ENCODE data around the gene NCK2. TPM values are rescaled to one million over a fixed set of nuclear protein-coding genes. Genes with fewer than 3 reads are reported as not detected.
"Not testable (repeated sequence)": the region's sequence is repeated elsewhere in the genome, so short reads cannot be mapped to it uniquely, and the experiment has no call there.

Gene NCK2
- polyA plus RNA-seq, 1 donor from 2014 or later = 19.6 TPM

GRCh38 chr2:105890856-105891255 lies 146.1 kb downstream of the NCK2 start:
- peaks cover 28% of the 10 kb centered on the region for H3K36me3 Mint-ChIP-seq

GRCh38 chr2:105893011-105893995 lies 148.6 kb downstream of the NCK2 start:
- H3K4me1 Mint-ChIP-seq = peaks cover 2 to 9% (median 8%) of the 10 kb centered on the region in 3 donors
- H3K9me3 Mint-ChIP-seq = peaks cover 0 to 18% (median 2%) of the 10 kb centered on the region in 3 donors
- H3K36me3 Mint-ChIP-seq = peaks cover 23% of the 10 kb centered on the region
- H3K27me3 Mint-ChIP-seq = no peaks in the 10 kb centered on the region
- H3K27ac Mint-ChIP-seq = no peak overlapping the region
- no peak overlapping the region for H3K4me3 Mint-ChIP-seq

More at GRCh38 chr2:105890856-105891255, 146.1 kb downstream of the NCK2 start:
- Mint-ChIP-seq H3K9me3 (peaks cover 0 to 18% (median 2%) of the 10 kb centered on the region in 3 donors), H3K4me3 (no peak overlapping the region), H3K27ac (peak overlapping the region in 2 of 3 donors; percentile 25 to 36), H3K4me1 (peaks cover 14 to 22% (median 16%) of the 10 kb centered on the region in 3 donors), H3K27me3 (no peaks in the 10 kb centered on the region)

GRCh38 chr2:105894327-105894944 lies 149.7 kb downstream of the NCK2 start:
- Mint-ChIP-seq H3K36me3 (peaks cover 18% of the 10 kb centered on the region), H3K9me3 (peaks cover 2 to 20% (median 7%) of the 10 kb centered on the region in 3 donors), H3K4me3 (peak overlapping the region in 1 of 4 donors; percentile 24), H3K4me1 (peaks cover 0 to 9% (median 5%) of the 10 kb centered on the region in 3 donors), H3K27me3 (no peaks in the 10 kb centered on the region), H3K27ac (peak overlapping the region in 2 of 3 donors; percentile 16 to 51)

- Mint-ChIP-seq H3K27me3 (no peaks in the 10 kb centered on the region), H3K9me3 (peaks cover 4 to 34% (median 10%) of the 10 kb centered on the region in 3 donors), H3K36me3 (peaks cover 20% of the 10 kb centered on the region), H3K4me3 (no peak overlapping the region), H3K4me1 (peaks cover 0 to 1% (median under 1%) of the 10 kb centered on the region in 3 donors), H3K27ac (peak overlapping the region in 2 of 3 donors; percentile 43 to 80)
These were observed 151.5 kb downstream of the NCK2 start for GRCh38 chr2:105895990-105896764.

GRCh38 chr2:105896765-105897163 lies 152.1 kb downstream of the NCK2 start:
- Mint-ChIP-seq H3K36me3 (peaks cover 20% of the 10 kb centered on the region), H3K9me3 (peaks cover 4 to 38% (median 10%) of the 10 kb centered on the region in 3 donors), H3K27ac (no peak overlapping the region), H3K4me1 (no peaks in the 10 kb centered on the region), H3K4me3 (no peak overlapping the region), H3K27me3 (no peaks in the 10 kb centered on the region)

GRCh38 chr2:105897694-105898093 lies 153.0 kb downstream of the NCK2 start:
- not testable (repeated sequence) for H3K27me3 Mint-ChIP-seq, H3K4me3 Mint-ChIP-seq, H3K4me1 Mint-ChIP-seq, H3K27ac Mint-ChIP-seq
- H3K9me3 Mint-ChIP-seq = peaks cover 4 to 38% (median 11%) of the 10 kb centered on the region in 3 donors
- H3K36me3 Mint-ChIP-seq = peaks cover 20% of the 10 kb centered on the region

- H3K27ac Mint-ChIP-seq = no peak overlapping the region
These were observed 158.5 kb downstream of the NCK2 start for GRCh38 chr2:105903051-105903674.

GRCh38 chr2:105904938-105905337 lies 160.2 kb downstream of the NCK2 start:
- peaks cover 6 to 24% (median 21%) of the 10 kb centered on the region in 3 donors for H3K4me1 Mint-ChIP-seq
- no peak overlapping the region for H3K4me3 Mint-ChIP-seq
- H3K27me3 Mint-ChIP-seq = no peaks in the 10 kb centered on the region
- no peak overlapping the region for H3K27ac Mint-ChIP-seq
- peaks cover 5% of the 10 kb centered on the region for H3K36me3 Mint-ChIP-seq
- H3K9me3 Mint-ChIP-seq = peaks cover 2 to 18% (median 6%) of the 10 kb centered on the region in 3 donors

More at GRCh38 chr2:105903051-105903674, 158.5 kb downstream of the NCK2 start:
- H3K27me3 Mint-ChIP-seq = no peaks in the 10 kb centered on the region
- H3K4me1 Mint-ChIP-seq = peaks cover 6 to 17% (median 11%) of the 10 kb centered on the region in 3 donors
- H3K36me3 Mint-ChIP-seq = peaks cover 7% of the 10 kb centered on the region
- no peak overlapping the region for H3K4me3 Mint-ChIP-seq
- H3K9me3 Mint-ChIP-seq = peaks cover 4 to 30% (median 13%) of the 10 kb centered on the region in 3 donors

GRCh38 chr2:105906481-105906880 lies 161.8 kb downstream of the NCK2 start:
- Mint-ChIP-seq H3K27ac (no peak overlapping the region), H3K27me3 (no peaks in the 10 kb centered on the region), H3K4me1 (peaks cover 6 to 24% (median 21%) of the 10 kb centered on the region in 3 donors), H3K9me3 (peaks cover 1 to 6% (median 4%) of the 10 kb centered on the region in 3 donors), H3K4me3 (no peak overlapping the region), H3K36me3 (peaks cover 3% of the 10 kb centered on the region)

GRCh38 chr2:105907184-105907583 lies 162.5 kb downstream of the NCK2 start:
- H3K4me3 Mint-ChIP-seq = no peak overlapping the region
- peaks cover 3% of the 10 kb centered on the region for H3K36me3 Mint-ChIP-seq
- no peaks in the 10 kb centered on the region for H3K27me3 Mint-ChIP-seq
- peaks cover 2 to 6% (median 3%) of the 10 kb centered on the region in 3 donors for H3K9me3 Mint-ChIP-seq
- peaks cover 6 to 24% (median 21%) of the 10 kb centered on the region in 3 donors for H3K4me1 Mint-ChIP-seq
- no peak overlapping the region for H3K27ac Mint-ChIP-seq

GRCh38 chr2:105909215-105909614 lies 164.5 kb downstream of the NCK2 start:
- Mint-ChIP-seq H3K9me3 (peaks cover 2 to 5% (median 2%) of the 10 kb centered on the region in 3 donors), H3K27ac (peak overlapping the region in 1 of 3 donors; percentile 63), H3K4me1 (peaks cover 4 to 21% (median 19%) of the 10 kb centered on the region in 3 donors), H3K4me3 (no peak overlapping the region), H3K27me3 (no peaks in the 10 kb centered on the region), H3K36me3 (peaks cover 3% of the 10 kb centered on the region)

- Mint-ChIP-seq H3K4me1 (peaks cover 8 to 22% (median 17%) of the 10 kb centered on the region in 3 donors), H3K27ac (no peak overlapping the region), H3K27me3 (no peaks in the 10 kb centered on the region), H3K4me3 (no peak overlapping the region), H3K36me3 (peaks cover 6% of the 10 kb centered on the region), H3K9me3 (peaks cover 2 to 9% (median 5%) of the 10 kb centered on the region in 3 donors)
These were observed 166.0 kb downstream of the NCK2 start for GRCh38 chr2:105910497-105911238.

- Mint-ChIP-seq H3K4me1 (peaks cover 8 to 17% (median 15%) of the 10 kb centered on the region in 3 donors), H3K4me3 (no peak overlapping the region), H3K27ac (peak overlapping the region in 1 of 3 donors; percentile 7), H3K27me3 (no peaks in the 10 kb centered on the region), H3K36me3 (peaks cover 6% of the 10 kb centered on the region), H3K9me3 (peaks cover 2 to 9% (median 5%) of the 10 kb centered on the region in 3 donors)
These were observed 166.7 kb downstream of the NCK2 start for GRCh38 chr2:105911425-105911824.
